ENCODE data around the gene ITGB1.

The ITGB1 gene

GRCh38 chr10:32970910-32971309, 12.9 kb upstream of the ITGB1 start:
- TF ChIP-seq CTCF (IDR thresholded peaks at IDR 0.05; ENCODE audit: extremely low read depth, insufficient read depth, missing control alignments), result no peak
- DNase-seq (ENCODE audit: low spot score), result peak; percentile 45
- in situ Hi-C loops (cut with MboI; ENCODE audit: low pct_unique_long_range_greater_than_20kb, low sequenced_read_pairs, unreplicated experiment), result no loop called here

- DNase-seq (ENCODE audit: low spot score), result no peak
- no peak for TF ChIP-seq CTCF (IDR thresholded peaks at IDR 0.05; ENCODE audit: extremely low read depth, insufficient read depth, missing control alignments)
These were observed 6.2 kb upstream of the ITGB1 start for GRCh38 chr10:32964270-32964669.

DNA sequence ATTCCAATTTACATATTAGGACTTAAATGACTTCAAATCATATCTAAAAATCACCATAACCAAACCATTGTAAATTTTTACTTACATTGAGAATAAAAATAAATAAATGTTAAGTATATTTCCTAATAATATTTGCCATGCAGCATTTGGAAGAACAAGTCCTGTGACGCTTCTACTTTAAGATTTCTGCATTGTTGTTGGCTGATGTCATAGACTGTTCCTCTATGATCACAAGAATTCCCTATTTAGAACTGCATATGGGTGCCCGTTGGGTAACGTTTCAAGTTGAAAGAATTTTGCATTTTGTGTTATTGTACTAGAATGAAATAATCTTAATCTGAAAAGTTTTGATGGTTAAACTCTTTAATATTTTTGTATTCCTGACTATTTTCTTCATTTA, 5.1 kb upstream of the ITGB1 start:
- TF ChIP-seq CTCF (IDR thresholded peaks at IDR 0.05; ENCODE audit: extremely low read depth, insufficient read depth, missing control alignments), result no peak
- no peak for DNase-seq (ENCODE audit: low spot score)
- in situ Hi-C loops (cut with MboI; ENCODE audit: low pct_unique_long_range_greater_than_20kb, low sequenced_read_pairs, unreplicated experiment), result no loop called here

More at GRCh38 chr10:32964270-32964669, 6.2 kb upstream of the ITGB1 start:
- in situ Hi-C loops (cut with MboI; ENCODE audit: low pct_unique_long_range_greater_than_20kb, low sequenced_read_pairs, unreplicated experiment), result no loop called here

- DNase-seq (ENCODE audit: low spot score), result no peak
- in situ Hi-C loops (cut with MboI; ENCODE audit: low pct_unique_long_range_greater_than_20kb, low sequenced_read_pairs, unreplicated experiment), result no loop called here
- no peak for TF ChIP-seq CTCF (IDR thresholded peaks at IDR 0.05; ENCODE audit: extremely low read depth, insufficient read depth, missing control alignments)
These were observed 4.5 kb upstream of the ITGB1 start for GRCh38 chr10:32962521-32962920.

- no peak for DNase-seq (ENCODE audit: low spot score)
- in situ Hi-C loops (cut with MboI; ENCODE audit: low pct_unique_long_range_greater_than_20kb, low sequenced_read_pairs, unreplicated experiment), result no loop called here
- TF ChIP-seq CTCF (IDR thresholded peaks at IDR 0.05; ENCODE audit: extremely low read depth, insufficient read depth, missing control alignments), result no peak
These were observed 3.9 kb upstream of the ITGB1 start for GRCh38 chr10:32961895-32962369.

GRCh38 chr10:32961343-32961894, 3.4 kb upstream of the ITGB1 start:
- no peak for TF ChIP-seq CTCF (IDR thresholded peaks at IDR 0.05; ENCODE audit: extremely low read depth, insufficient read depth, missing control alignments)
- in situ Hi-C loops (cut with MboI; ENCODE audit: low pct_unique_long_range_greater_than_20kb, low sequenced_read_pairs, unreplicated experiment), result no loop called here
- no peak for DNase-seq (ENCODE audit: low spot score)
